GM06990 (cell line): ENCODE measurements around the gene CSTB.
A peak's percentile ranks its signal among the peaks of the same experiment; 100 is the strongest.

Experiments used
- DNase-seq: peaks from one replicate; pipeline ENCODE4 v3.0.0-alpha.2; 2011; ENCODE audit not compliant: insufficient read length; ENCODE audit errors: extremely low read depth
- H3K27me3 ChIP-seq: replicated peaks from 2 replicates; pipeline ENCODE4 v1.6.0; 2011; ENCODE audit warnings: low read length; ENCODE audit not compliant: control insufficient read depth, insufficient read depth
- H3K36me3 ChIP-seq: 2 replicates; pipeline ENCODE4 v1.5.1; 2011; ENCODE audit warnings: low read length; ENCODE audit not compliant: control insufficient read depth, insufficient read depth
- H3K4me3 ChIP-seq: replicated peaks from 2 replicates; pipeline ENCODE4 v1.5.1; 2011; ENCODE audit warnings: low read depth, mild to moderate bottlenecking, control low read depth, low read length
- CTCF ChIP-seq: IDR thresholded peaks from 2 replicates; pipeline ENCODE4 v1.5.1; 2011; ENCODE audit warnings: low read length, control low read depth, mild to moderate bottlenecking, inconsistent platforms; ENCODE audit not compliant: insufficient read depth, poor library complexity, severe bottlenecking

The CSTB gene

GRCh38 chr21:43819511-43820405, 43.6 kb upstream of the CSTB start:
- no peak for DNase-seq
- H3K27me3 ChIP-seq = no peaks in the 10 kb centered on the region
- TF ChIP-seq CTCF = no peak
- no peaks in the 10 kb centered on the region for H3K36me3 ChIP-seq
- H3K4me3 ChIP-seq = no peak overlapping the region

GRCh38 chr21:43818685-43819084, 42.6 kb upstream of the CSTB start:
- Histone ChIP-seq H3K36me3 (no peaks in the 10 kb centered on the region), H3K27me3 (no peaks in the 10 kb centered on the region), H3K4me3 (no peak overlapping the region)
- TF ChIP-seq CTCF = no peak
- no peak for DNase-seq

GRCh38 chr21:43817157-43818086, 41.3 kb upstream of the CSTB start:
- Histone ChIP-seq H3K36me3 (no peaks in the 10 kb centered on the region), H3K27me3 (no peaks in the 10 kb centered on the region), H3K4me3 (no peak overlapping the region)
- DNase-seq = no peak
- TF ChIP-seq CTCF = no peak

GRCh38 chr21:43816611-43817071, 40.5 kb upstream of the CSTB start:
- DNase-seq = no peak
- Histone ChIP-seq H3K36me3 (no peaks in the 10 kb centered on the region), H3K4me3 (no peak overlapping the region), H3K27me3 (no peaks in the 10 kb centered on the region)
- TF ChIP-seq CTCF = peak; percentile 22

GRCh38 chr21:43815991-43816390, 39.9 kb upstream of the CSTB start:
- no peak for DNase-seq
- TF ChIP-seq CTCF = no peak
- no peaks in the 10 kb centered on the region for H3K27me3 ChIP-seq
- no peaks in the 10 kb centered on the region for H3K36me3 ChIP-seq
- H3K4me3 ChIP-seq = no peak overlapping the region
